COLO829 (cell line): ENCODE results near the gene RPGRIP1.
"Not testable (repeated sequence)": the region's sequence is repeated elsewhere in the genome, so short reads cannot be mapped to it uniquely, and the experiment has no call there.

Source experiments
- DNase-seq: peaks from one replicate; pipeline ENCODE4 v3.0.0; 2012; ENCODE audit warnings: low spot score

RPGRIP1 gene

DNA sequence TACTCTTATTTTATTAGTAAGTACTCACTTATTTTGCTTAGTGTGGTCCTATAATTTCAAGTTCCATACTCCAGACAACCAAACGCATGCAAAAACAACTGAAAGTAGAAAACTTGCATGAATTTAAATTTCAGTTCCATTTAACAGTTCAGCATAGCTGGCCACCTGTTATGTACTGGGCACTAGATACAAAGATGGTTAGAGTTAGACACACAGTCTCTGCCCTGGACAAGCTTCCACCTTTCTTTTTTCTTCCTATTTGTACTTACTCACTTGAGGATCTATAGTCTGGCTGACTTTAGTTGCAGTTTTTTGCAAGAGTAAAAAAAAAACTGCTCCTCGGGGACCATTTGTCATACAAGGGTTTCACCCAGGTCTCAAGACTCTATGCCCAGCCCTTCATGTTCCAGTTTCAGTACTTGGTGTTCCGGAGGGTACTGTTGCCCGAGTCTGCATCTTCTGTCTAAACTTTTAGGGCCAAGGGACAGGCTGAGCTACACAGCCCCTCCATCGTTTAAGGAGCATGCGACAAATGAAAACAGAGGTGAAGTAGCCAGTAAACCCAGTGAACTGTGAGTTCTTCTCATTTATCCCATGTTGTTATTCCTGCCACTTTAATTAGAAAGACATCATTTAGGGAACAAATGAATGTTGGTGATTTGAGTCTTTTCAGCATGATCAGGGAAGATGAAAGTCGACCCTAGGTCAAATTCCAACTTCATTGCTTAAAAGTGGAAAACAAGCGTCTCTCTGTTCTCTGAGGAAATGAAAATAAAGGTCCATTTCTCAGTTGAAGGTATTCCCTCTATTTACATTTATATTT lies 22.3 kb downstream of the RPGRIP1 start:
- DNase-seq = peak; percentile 78

DNA sequence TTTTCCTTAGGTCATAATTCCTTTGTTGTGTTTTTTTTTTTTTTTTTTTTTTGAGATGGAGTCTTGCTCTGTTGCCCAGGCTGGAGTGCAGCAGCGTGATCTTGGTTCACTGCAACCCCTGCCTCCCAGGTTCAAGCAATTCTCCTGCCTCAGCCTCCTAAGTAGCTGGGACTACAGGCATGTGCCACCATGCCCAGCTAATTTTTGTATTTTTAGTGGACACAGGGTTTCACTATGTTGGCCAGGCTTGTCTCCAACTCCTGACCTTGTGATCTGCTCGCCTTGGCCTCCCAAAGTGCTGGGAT lies 22.9 kb downstream of the RPGRIP1 start:
- DNase-seq = not testable (repeated sequence)

DNA sequence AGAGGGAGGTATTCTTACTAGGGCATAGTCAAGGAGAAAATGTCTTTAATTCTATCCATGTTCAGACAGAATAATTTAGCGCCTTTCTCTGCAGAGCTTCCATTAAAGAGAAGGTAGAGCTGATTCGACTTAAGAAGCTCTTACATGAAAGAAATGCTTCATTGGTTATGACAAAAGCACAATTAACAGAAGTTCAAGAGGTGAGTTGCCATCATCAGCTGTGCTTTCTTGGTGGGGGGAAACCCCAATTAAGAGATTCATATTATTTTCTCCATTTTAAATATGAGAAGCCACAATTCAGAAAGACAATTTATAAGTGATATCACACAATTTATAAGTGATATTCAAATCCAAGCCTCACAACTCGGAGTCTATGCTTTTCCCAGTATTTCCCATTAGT lies 27.8 kb downstream of the RPGRIP1 start:
- DNase-seq = no peak

DNA sequence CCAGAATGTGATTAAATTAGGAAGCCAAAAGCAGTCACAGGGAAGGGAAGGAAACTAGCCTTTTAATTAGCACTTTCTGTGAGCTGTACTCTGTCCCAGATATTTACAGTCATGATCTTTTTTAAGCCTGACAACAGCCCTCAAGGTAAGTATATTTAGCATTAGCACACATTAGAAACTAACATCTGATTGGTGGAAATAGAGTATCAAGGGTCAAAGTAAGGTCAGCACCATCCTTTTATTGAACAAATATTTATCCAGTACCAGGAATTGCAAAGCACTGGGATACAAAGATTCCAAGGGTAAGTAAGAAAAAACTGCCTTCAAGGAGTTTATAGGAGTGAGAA lies 28.2 kb downstream of the RPGRIP1 start:
- no peak for DNase-seq

DNA sequence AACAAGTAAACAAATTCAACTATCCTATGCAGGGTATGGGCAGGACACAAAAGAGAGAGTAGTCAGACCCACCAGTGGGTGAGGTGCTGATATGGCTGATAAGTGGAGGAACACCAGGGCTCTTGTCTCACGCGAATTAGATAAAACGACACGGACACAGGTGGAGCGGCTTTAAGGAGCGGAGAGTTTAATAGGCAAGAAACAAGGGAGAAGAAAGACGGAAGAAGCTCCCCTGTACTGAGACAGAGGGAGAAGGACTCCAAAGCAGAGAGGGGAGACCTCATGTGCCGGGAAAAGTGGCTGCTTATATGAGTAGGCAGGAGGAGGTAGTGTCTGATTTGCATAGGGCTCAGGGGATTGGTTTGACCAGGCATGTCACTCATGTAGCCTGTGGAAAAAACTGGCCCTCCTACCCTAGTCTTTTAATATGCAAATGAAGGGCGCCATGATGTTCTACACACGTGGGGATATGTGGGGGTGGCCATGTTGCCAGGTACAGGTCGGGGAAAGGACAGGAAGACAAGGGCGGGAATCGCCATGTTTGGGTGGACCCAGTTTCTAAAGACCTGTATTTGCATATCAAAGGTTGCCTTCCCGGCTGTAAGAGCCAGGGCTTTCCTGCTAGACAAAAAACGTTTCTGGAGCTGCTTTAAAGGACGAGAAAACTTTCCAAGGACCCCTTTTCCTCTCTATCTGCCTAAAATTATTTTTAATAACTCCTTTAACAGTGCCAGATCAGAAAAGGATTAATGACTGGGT lies 28.8 kb downstream of the RPGRIP1 start:
- peak; percentile 56 for DNase-seq

DNA sequence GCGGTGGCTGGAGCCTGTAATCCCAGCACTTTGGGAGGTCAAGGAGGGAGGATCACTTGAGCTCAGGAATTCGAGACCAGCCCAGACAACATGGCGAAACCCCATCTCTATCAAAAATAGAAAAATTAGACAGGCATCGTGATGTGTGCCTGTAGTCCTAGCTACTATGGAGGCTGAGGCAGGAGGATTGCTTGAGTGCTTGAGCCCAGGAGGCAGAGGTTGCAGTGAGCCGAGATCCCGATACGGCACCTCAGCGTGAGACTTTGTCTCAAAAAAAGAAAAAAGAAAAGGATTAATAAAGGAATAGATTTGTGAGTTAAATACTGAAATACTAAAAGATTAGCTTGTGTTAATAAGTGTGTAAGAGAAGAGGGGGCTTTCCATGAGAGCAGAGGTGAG lies 29.4 kb downstream of the RPGRIP1 start:
- DNase-seq = no peak

DNA sequence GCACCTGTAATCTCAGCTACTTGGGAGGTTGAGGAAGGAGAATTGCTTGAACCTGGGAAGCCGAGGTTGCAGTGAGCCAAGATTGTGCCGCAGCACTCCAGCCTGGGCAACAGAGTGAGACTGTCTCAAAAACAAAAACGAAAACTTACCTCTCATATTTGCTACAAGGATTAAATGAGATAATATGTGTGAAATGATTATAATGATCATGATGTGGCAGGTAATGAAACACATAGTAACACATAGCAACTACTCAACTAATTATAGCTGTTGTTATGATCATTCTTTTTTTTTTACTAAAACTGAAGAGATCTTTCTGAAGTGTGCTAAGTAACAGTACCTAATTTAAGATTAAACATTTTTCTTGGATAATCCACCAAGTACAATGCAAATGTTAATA lies 30.1 kb downstream of the RPGRIP1 start:
- no peak for DNase-seq

DNA sequence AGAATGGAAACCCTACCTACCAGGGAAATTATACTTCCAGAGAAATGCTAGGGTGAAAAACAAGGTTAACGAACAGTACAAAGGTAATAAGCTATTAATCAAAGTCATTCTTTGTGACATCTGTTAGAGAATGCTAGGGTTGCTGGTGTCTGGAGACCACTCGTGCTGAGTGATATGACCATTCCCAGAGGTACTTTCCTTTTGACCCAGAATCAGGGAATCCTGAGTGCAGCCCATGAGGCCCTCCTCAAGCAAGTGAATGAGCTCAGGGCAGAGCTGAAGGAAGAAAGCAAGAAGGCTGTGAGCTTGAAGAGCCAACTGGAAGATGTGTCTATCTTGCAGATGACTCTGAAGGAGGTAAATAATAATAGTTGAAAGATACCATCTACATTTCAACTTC lies 31.7 kb downstream of the RPGRIP1 start:
- DNase-seq = no peak

DNA sequence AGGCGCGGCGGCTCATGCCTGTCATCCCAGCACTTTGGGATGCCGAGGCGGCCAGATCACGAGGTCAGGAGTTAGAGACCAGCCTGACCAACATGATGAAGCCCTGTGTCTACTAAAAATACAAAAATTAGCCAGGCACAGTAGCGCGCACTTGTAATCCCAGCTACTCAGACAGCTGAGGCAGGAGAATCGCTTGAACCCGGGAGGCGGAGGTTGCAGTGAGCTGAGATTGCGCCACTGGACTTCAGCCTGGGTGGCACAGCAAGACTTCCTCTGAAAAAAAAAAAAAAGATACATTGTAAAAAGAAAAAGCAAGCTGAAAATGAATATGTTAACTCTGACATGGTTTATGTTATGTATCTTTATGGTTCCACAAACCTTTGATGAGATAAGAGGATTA lies 33.6 kb downstream of the RPGRIP1 start:
- DNase-seq = no peak

DNA sequence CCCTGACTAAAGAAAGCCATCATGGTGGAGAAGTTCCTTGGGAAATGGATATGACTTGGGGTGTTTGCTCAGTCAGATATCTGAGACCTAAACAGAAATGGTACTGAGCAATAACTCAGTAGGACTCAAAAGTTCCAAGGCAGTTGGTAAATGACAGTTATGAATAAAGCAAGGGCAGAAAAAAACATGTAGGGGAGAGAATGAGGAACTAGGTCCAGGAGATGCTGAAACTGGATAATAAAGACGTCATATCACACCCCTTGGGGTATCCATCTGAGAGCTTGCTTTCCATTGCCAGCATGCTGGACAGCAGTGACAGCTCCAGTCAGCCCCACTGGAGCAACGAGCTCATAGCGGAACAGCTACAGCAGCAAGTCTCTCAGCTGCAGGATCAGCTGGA lies 37.5 kb downstream of the RPGRIP1 start:
- no peak for DNase-seq

DNA sequence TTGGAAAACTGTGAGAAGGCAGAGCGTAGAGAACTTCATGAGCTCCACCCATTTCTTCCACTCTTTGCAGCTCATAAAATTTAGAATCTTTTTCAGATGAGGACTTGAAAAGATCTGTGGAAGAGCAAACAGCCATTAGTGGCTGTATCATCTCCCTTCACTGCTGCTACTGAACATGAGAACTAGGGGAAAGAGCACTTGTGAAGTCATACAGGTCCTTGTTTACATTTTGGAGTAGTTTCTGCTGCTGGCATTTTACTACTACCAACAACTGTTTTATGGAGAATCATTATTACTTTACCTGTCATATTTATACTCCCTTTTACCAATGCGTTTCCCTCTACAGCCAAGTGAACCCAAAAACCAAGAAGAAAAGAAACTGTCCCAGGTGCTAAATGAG lies 41.0 kb downstream of the RPGRIP1 start:
- no peak for DNase-seq

DNA sequence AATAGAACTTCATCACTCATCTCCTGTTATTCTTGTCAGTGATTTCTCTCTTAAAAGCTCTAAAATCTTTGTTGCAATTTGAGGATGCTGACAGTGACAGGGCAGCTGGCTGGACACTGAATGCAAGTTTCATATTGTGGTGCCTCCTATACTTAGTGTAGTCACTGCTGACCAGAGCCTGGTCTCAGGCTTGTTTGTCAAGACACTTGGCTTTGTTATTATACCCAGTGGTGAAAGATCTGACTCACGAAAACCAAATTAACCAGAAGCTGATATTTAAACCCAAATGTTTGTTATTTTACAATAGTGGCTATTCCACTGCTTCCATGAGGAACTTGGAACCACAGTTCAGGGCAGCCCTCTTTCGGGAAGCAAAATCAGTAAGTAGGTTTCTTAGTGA lies 42.8 kb downstream of the RPGRIP1 start:
- DNase-seq = no peak

DNA sequence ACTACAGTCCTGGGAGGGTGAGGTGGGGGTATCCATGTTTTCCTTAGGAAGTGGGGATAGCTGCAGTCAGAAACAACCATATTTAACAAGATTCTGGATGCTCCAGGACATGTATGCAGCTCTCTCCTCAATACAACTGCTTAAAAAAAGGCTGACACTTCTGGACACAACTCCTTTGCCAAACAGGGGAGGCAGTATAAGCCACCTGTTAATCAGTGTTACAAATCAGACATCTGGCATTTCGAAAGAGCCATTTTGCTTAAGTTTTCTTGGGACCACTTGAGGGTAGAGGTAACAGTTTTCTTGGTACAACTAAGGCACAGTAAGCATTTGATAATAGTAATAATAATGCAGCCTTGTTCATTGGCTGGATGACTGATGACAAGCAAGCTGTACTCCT lies 47.1 kb downstream of the RPGRIP1 start:
- DNase-seq = no peak
